ENCODE data around the gene GOLPH3L.
"Not testable (repeated sequence)": the region's sequence is repeated elsewhere in the genome, so short reads cannot be mapped to it uniquely, and the experiment has no call there.

- TF ChIP-seq CTCF (conservative IDR thresholded peaks at IDR 0.05; ENCODE audit: low read depth in 2 of 2); EZH2 (IDR thresholded peaks at IDR 0.05; ENCODE audit: low read depth, unreplicated experiment); POLR2AphosphoS5 (IDR thresholded peaks at IDR 0.05; ENCODE audit: low read depth); EZH2phosphoT487 (IDR thresholded peaks at IDR 0.05; ENCODE audit: unreplicated experiment); JUNB (IDR thresholded peaks at IDR 0.05; ENCODE audit: unreplicated experiment); ZNF331 (CRISPR knock-in tag; IDR thresholded peaks at IDR 0.05; ENCODE audit: low read depth); CREB1 (CRISPR knock-in tag; IDR thresholded peaks at IDR 0.05; ENCODE audit: low read depth); REST (IDR thresholded peaks at IDR 0.05; ENCODE audit: unreplicated experiment); ETS1 (IDR thresholded peaks at IDR 0.05); NANOG (IDR thresholded peaks at IDR 0.05; ENCODE audit: borderline replicate concordance); ZNF114 (CRISPR knock-in tag; IDR thresholded peaks at IDR 0.05); STAT1 (IDR thresholded peaks at IDR 0.05; ENCODE audit: unreplicated experiment): not testable (repeated sequence)
Measured at GRCh38 chr1:150605451-150605731, 91.6 kb downstream of the GOLPH3L start.

All from GM23338 (cell line).